SK-N-SH (cell line): ENCODE measurements around the gene ATAD3B. TPM values are rescaled to one million over a fixed set of nuclear protein-coding genes. Genes with fewer than 3 reads are reported as not detected.
A peak's percentile ranks its signal among the peaks of the same experiment; 100 is the strongest.

Source experiments
- CTCF ChIA-PET: fragments of 300-600, 350-600 bp; formaldehyde crosslinking; extraction: SDS; loops from one replicate; lab custom pipeline; 2021; lab: Yijun Ruan, JAX
- POLR2A ChIA-PET: fragments of 350-600 bp; sonication (Branson Sonifier 250); formaldehyde crosslinking; extraction: SDS; loops from one replicate; lab custom pipeline; 2020; ENCODE audit warnings: antibody characterized with exemption, inconsistent platforms; lab: Yijun Ruan, JAX
- DNase-seq: peaks from one replicate; pipeline ENCODE4 v3.0.0; 2012
- H2AFZ ChIP-seq: fragments of 200-600 bp; sonication (generic); 2 replicates; pipeline ENCODE4 v1.8.1; 2016; ENCODE audit warnings: antibody characterized with exemption, mild to moderate bottlenecking, low read depth
- H3F3A ChIP-seq: fragments of 200-600 bp; sonication (generic); replicated peaks from 2 replicates; pipeline ENCODE3; 2016; ENCODE audit warnings: antibody characterized with exemption, mild to moderate bottlenecking; ENCODE audit not compliant: insufficient read depth
- H3K27ac ChIP-seq, 2 experiments: fragments of 200-500 bp in 1 of 2; fragments of 200-600 bp in 1 of 2; sonication (Bioruptor generic) in 1 of 2; sonication (generic), shearing (Covaris generic) in 1 of 2; 2 replicates each; pipeline versions ENCODE4 v1.5.1 to v1.6.1; 2014 to 2016; ENCODE audit warnings: low read depth in 2 of 2, inconsistent platforms in 1 of 2, low read length in 1 of 2, mild to moderate bottlenecking in 1 of 2, mixed read lengths in 1 of 2
- H3K27me3 ChIP-seq: fragments of 200-600 bp; sonication (generic), shearing (Covaris generic); 2 replicates; pipeline ENCODE4 v1.6.1; 2016; ENCODE audit warnings: mixed run types; ENCODE audit not compliant: insufficient read depth
- H3K36me3 ChIP-seq, 2 experiments: fragments of 200-500 bp in 1 of 2; fragments of 200-600 bp in 1 of 2; sonication (Bioruptor generic) in 1 of 2; sonication (generic) in 1 of 2; replicated peaks in 1 of 2; 2 replicates each; pipeline versions ENCODE3 to v1.5.1; 2014 to 2016; ENCODE audit warnings: low read length in 1 of 2, mild to moderate bottlenecking in 1 of 2; ENCODE audit not compliant: insufficient read depth in 2 of 2, control insufficient read depth in 1 of 2
- H3K4me1 ChIP-seq, 2 experiments: fragments of 200-500 bp in 1 of 2; fragments of 200-600 bp in 1 of 2; sonication (Bioruptor generic) in 1 of 2; sonication (generic), shearing (Covaris generic) in 1 of 2; 2 replicates each; pipeline versions ENCODE4 v1.5.1 to v1.6.1; 2014 to 2016; ENCODE audit warnings: low read depth in 1 of 2, low read length in 1 of 2, mixed run types in 1 of 2; ENCODE audit not compliant: insufficient read depth in 2 of 2, control insufficient read depth in 1 of 2
- H3K4me2 ChIP-seq: fragments of 200-600 bp; sonication (generic), shearing (Covaris generic); 2 replicates; pipeline ENCODE4 v1.6.1; 2017; ENCODE audit warnings: mixed run types
- H3K4me3 ChIP-seq, 2 experiments: fragments of 200-500 bp in 1 of 2; fragments of 200-600 bp in 1 of 2; sonication (Bioruptor generic) in 1 of 2; sonication (generic), shearing (Covaris generic) in 1 of 2; 2 replicates each; pipeline versions ENCODE4 v1.5.1 to v1.8.1; 2014 to 2016; ENCODE audit warnings: low read depth in 2 of 2, inconsistent platforms in 1 of 2, low read length in 1 of 2, mild to moderate bottlenecking in 1 of 2, mixed read lengths in 1 of 2, moderate library complexity in 1 of 2
- H3K79me2 ChIP-seq: fragments of 200-600 bp; sonication (generic); 2 replicates; pipeline ENCODE4 v1.8.1; 2017; ENCODE audit warnings: mild to moderate bottlenecking; ENCODE audit not compliant: insufficient read depth
- H3K9ac ChIP-seq: fragments of 200-600 bp; sonication (generic); 2 replicates; pipeline ENCODE4 v1.6.1; 2017; ENCODE audit warnings: mixed run types
- H3K9me2 ChIP-seq: fragments of 200-600 bp; sonication (generic); 2 replicates; pipeline ENCODE4 v1.6.1; 2017; ENCODE audit warnings: mixed run types
- H3K9me3 ChIP-seq: fragments of 200-600 bp; sonication (generic); 2 replicates; pipeline ENCODE4 v1.6.1; 2017; ENCODE audit warnings: mixed run types, mild to moderate bottlenecking, moderate library complexity
- H4K20me1 ChIP-seq: fragments of 200-600 bp; sonication (generic); 2 replicates; pipeline ENCODE4 v1.6.1; 2017; ENCODE audit warnings: mild to moderate bottlenecking, mixed run types; ENCODE audit not compliant: insufficient read depth
- CHD2 ChIP-seq: fragments of 150-350 bp; IDR thresholded peaks from 2 replicates; pipeline ENCODE4 v1.6.1; 2018; ENCODE audit warnings: low read length; ENCODE audit not compliant: partially characterized antibody
- FOSL2 ChIP-seq: IDR thresholded peaks from 2 replicates; pipeline ENCODE4 v1.4.0; 2012; ENCODE audit warnings: low read depth, mild to moderate bottlenecking, moderate library complexity, borderline replicate concordance
- FOXM1 ChIP-seq: IDR thresholded peaks from 2 replicates; pipeline ENCODE4 v1.4.0; 2012; ENCODE audit warnings: low read depth, mild to moderate bottlenecking
- GABPA ChIP-seq: IDR thresholded peaks from 2 replicates; pipeline ENCODE4 v1.4.0; 2012; ENCODE audit warnings: low read depth, mild to moderate bottlenecking
- IRF3 ChIP-seq: fragments of 150-350 bp; IDR thresholded peaks from 2 replicates; pipeline ENCODE4 v1.6.1; 2016; ENCODE audit warnings: mild to moderate bottlenecking, low read depth, low read length
- MEF2A ChIP-seq: IDR thresholded peaks from 2 replicates; pipeline ENCODE4 v1.4.0; 2012; ENCODE audit warnings: low read depth, borderline replicate concordance
- MXI1 ChIP-seq: IDR thresholded peaks from 2 replicates; pipeline ENCODE4 v1.6.1; 2012; ENCODE audit warnings: mild to moderate bottlenecking, low read depth, low read length, improper control_type of control experiment
- NFIC ChIP-seq: IDR thresholded peaks from 2 replicates; pipeline ENCODE4 v1.4.0; 2012; ENCODE audit warnings: borderline replicate concordance
- NRF1 ChIP-seq: IDR thresholded peaks from 2 replicates; pipeline ENCODE4 v1.6.1; 2012; ENCODE audit warnings: low read depth, mild to moderate bottlenecking, low read length
- RFX5 ChIP-seq: IDR thresholded peaks from 2 replicates; pipeline ENCODE4 v1.6.1; 2012; ENCODE audit warnings: mild to moderate bottlenecking, improper control_type of control experiment, low read length
- SIN3A ChIP-seq: IDR thresholded peaks from 2 replicates; pipeline ENCODE4 v1.6.1; 2012; ENCODE audit warnings: low read depth, mild to moderate bottlenecking, low read length, moderate library complexity, borderline replicate concordance
- SMC3 ChIP-seq: IDR thresholded peaks from 2 replicates; pipeline ENCODE4 v1.6.1; 2012; ENCODE audit warnings: low read depth, low read length, improper control_type of control experiment
- TAF1 ChIP-seq: IDR thresholded peaks from 2 replicates; pipeline ENCODE4 v1.6.1; 2012; ENCODE audit warnings: low read depth, mild to moderate bottlenecking, low read length, moderate library complexity, borderline replicate concordance
- TCF12 ChIP-seq: IDR thresholded peaks from 2 replicates; pipeline ENCODE4 v1.4.0; 2012
- TEAD4 ChIP-seq: IDR thresholded peaks from 2 replicates; pipeline ENCODE4 v1.4.0; 2012; ENCODE audit warnings: mild to moderate bottlenecking, borderline replicate concordance; ENCODE audit not compliant: insufficient read depth
- YY1 ChIP-seq: IDR thresholded peaks from 2 replicates; pipeline ENCODE4 v1.4.0; 2012; ENCODE audit warnings: low read depth, mild to moderate bottlenecking
- ZBTB33 ChIP-seq: IDR thresholded peaks from 2 replicates; pipeline ENCODE4 v1.4.0; 2012; ENCODE audit warnings: low read depth, borderline replicate concordance
- WGBS: methylation state at CpG from one replicate; pipeline ENCODE4 v1.1.6; 2017; ENCODE audit warnings: low lambda C conversion rate; 5-methylcytosine and 5-hydroxymethylcytosine counted together
- polyA plus RNA-seq, 3 experiments: library from polyadenylated mRNA; depleted of rRNA; stranded (reverse); fragments of >200 nt; gene quantifications; 2 replicates each; pipeline ENCODE4 v1.2.3, GENCODE V29; 2012

Gene ATAD3B
- polyA plus RNA-seq, 1 of the 3 experiments (the other 2 are of a cell fraction) = 71.6 TPM

GRCh38 chr1:1542766-1543705 lies 71.5 kb downstream of the ATAD3B start (continued):
- TF ChIP-seq RFX5 (no peak), NRF1 (no peak), SMC3 (no peak), TEAD4 (no peak)

GRCh38 chr1:1543706-1544099 lies 72.1 kb downstream of the ATAD3B start:
- peaks cover 0 to 37% of the 10 kb centered on the region in 2 experiments for H3K36me3 ChIP-seq
- TF ChIP-seq MXI1 (peak; percentile 79), SIN3A (no peak), IRF3 (no peak), YY1 (no peak), FOXM1 (no peak)
- TF ChIP-seq, all 33 proteins: peak for 1
- POLR2A ChIA-PET = interaction anchor here (1.2 kb wide), 1 partner anchor 12 kb away, joined by 3 read pairs; no protein-coding TSS in a partner anchor
- no peak overlapping the region for H2AFZ ChIP-seq
- H3K27ac ChIP-seq = no peak overlapping the region
- no peaks in the 10 kb centered on the region for H3K27me3 ChIP-seq
- H3K9me3 ChIP-seq = no peaks in the 10 kb centered on the region
- CTCF ChIA-PET = no interaction called here
- no peak overlapping the region for H3K4me2 ChIP-seq
- no peaks in the 10 kb centered on the region for H4K20me1 ChIP-seq
- H3K9me2 ChIP-seq = no peaks in the 10 kb centered on the region
- DNase-seq = peak; percentile 58
- H3K4me1 ChIP-seq = peaks cover 0 to 22% of the 10 kb centered on the region in 2 experiments; a peak in 1 of 4 replicates
- H3K9ac ChIP-seq = no peak overlapping the region
- 81% methylated on average over 17 of the region's 19 CpGs for WGBS
- H3K4me3 ChIP-seq = no peak overlapping the region
- peaks cover 5% of the 10 kb centered on the region for H3F3A ChIP-seq
- H3K79me2 ChIP-seq = peaks cover 18% of the 10 kb centered on the region; the same call in 1 of the 2 replicates

- Histone ChIP-seq H3K4me3 (no peak overlapping the region), H3K79me2 (peaks cover 27% of the 10 kb centered on the region; the same call in 1 of the 2 replicates), H3K36me3 (peaks cover 0 to 35% of the 10 kb centered on the region in 2 experiments), H3K4me2 (no peak overlapping the region), H3K9me3 (no peaks in the 10 kb centered on the region), H3K4me1 (peaks cover 0 to 14% of the 10 kb centered on the region in 2 experiments; a peak in 1 of 4 replicates), H3K9ac (no peak overlapping the region), H3K27me3 (no peaks in the 10 kb centered on the region), H3K9me2 (no peaks in the 10 kb centered on the region), H3F3A (peaks cover 5% of the 10 kb centered on the region), H2AFZ (no peak overlapping the region), H4K20me1 (no peaks in the 10 kb centered on the region), H3K27ac (no peak overlapping the region)
- WGBS = 100% methylated on average over 7 of the region's 10 CpGs
- CTCF ChIA-PET = no interaction called here
- TF ChIP-seq CHD2 (no peak), NRF1 (no peak), YY1 (no peak), SIN3A (no peak), GABPA (no peak), IRF3 (no peak), TAF1 (no peak), NFIC (no peak), FOSL2 (no peak), TCF12 (no peak), MEF2A (no peak), ZBTB33 (no peak), SMC3 (no peak)
- no peak for DNase-seq
- POLR2A ChIA-PET = interaction anchor here (1.2 kb wide), 1 partner anchor 11 kb away, joined by 3 read pairs; no protein-coding TSS in a partner anchor
Observed at GRCh38 chr1:1544544-1544943, 73.0 kb downstream of the ATAD3B start.
